Measurements from ENCODE around the gene VPS13D.

DNA sequence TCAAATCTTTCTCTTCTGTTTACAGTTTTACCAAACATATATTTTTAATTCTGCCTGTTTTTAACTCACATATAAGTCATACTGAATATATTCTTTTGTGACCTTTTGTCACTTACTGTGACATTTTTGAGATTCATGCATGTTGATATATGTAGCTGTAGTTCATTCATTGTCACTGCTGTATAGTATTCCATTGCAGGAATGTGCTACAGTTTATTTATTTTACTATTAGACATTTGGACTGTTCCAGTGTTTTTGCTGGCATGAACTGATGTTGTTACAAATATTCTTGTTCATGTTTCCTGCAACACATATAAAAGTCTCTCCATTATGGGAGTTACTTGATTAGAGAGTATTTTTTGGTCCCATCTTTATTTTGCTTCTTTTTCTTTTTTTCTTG, 213.3 kb downstream of the VPS13D start:
- TF ChIP-seq POLR2AphosphoS5 (IDR thresholded peaks at IDR 0.05; ENCODE audit: low read depth, low read length), result no peak
- no peak for TF ChIP-seq CTCF (IDR thresholded peaks at IDR 0.05 in 2 of 3, conservative IDR thresholded peaks at IDR 0.05 in 1 of 3; ENCODE audit: borderline replicate concordance in 1 of 3, insufficient read depth in 1 of 3, low read depth in 2 of 3, low read length in 2 of 3)
- no peak for TF ChIP-seq EZH2phosphoT487 (IDR thresholded peaks at IDR 0.05; ENCODE audit: borderline replicate concordance)

All from HCT116 (cell line).